Tibial artery (tissue), 4 donors: ENCODE data around the gene LHX3.

ENCODE experiments used
- DNase-seq, 2 donors: peaks; one replicate each; pipeline ENCODE4 v3.0.0-alpha.2; 2019
- H3K27ac ChIP-seq, 2 donors: fragments of 200-600 bp; sonication (generic) in 1 of 2; 1 replicate in 1 of 2; 2 replicates in 1 of 2; pipeline ENCODE4 v1.5.1; 2018 to 2019; ENCODE audit warnings: mild to moderate bottlenecking in 1 of 2
- H3K27me3 ChIP-seq, 2 donors: fragments of 200-600 bp; sonication (generic) in 1 of 2; one replicate each; pipeline versions ENCODE4 v1.5.1 to v1.6.0; 2016 to 2019
- H3K36me3 ChIP-seq, 3 donors: fragments of 200-600 bp; sonication (generic) in 2 of 3; one replicate each; pipeline ENCODE4 v1.5.1; 2016 to 2019; ENCODE audit warnings: mild to moderate bottlenecking in 2 of 3
- H3K4me1 ChIP-seq, 4 donors: fragments of 200-600 bp; sonication (generic) in 2 of 4; 1 replicate in 3 of 4; 2 replicates in 1 of 4; pipeline ENCODE4 v1.5.1; 2016 to 2019
- H3K4me3 ChIP-seq, 2 donors: fragments of 200-600 bp; sonication (generic) in 1 of 2; 1 replicate in 1 of 2; 2 replicates in 1 of 2; pipeline ENCODE4 v1.5.1; 2018 to 2019; ENCODE audit warnings: mild to moderate bottlenecking in 2 of 2
- H3K9me3 ChIP-seq, 3 donors: fragments of 200-600 bp; sonication (generic) in 1 of 3; one replicate each; pipeline ENCODE4 v1.5.1; 2016 to 2019
- CTCF ChIP-seq, 2 experiments: fragments of 200-600 bp in 1 of 2; fragments of 450-650 bp in 1 of 2; IDR thresholded peaks; one replicate each; pipeline ENCODE4 v1.5.1; 2017 to 2019; ENCODE audit warnings: antibody characterized with exemption in 2 of 2, mild to moderate bottlenecking in 1 of 2, moderate library complexity in 1 of 2
- intact Hi-C: fragments of 100-400 bp; cut with DNase I; formaldehyde crosslinking; loops from one replicate; pipeline ENCODE4 v1.15.0; 2023; ENCODE audit warnings: low total_unique reads

Gene LHX3

GRCh38 chr9:136243631-136244030, 38.7 kb upstream of the LHX3 start:
- Histone ChIP-seq H3K9me3 (no peaks in the 10 kb centered on the region), H3K4me3 (no peak overlapping the region), H3K4me1 (peaks cover 0 to 14% (median 9%) of the 10 kb centered on the region in 4 donors), H3K27ac (no peak overlapping the region), H3K36me3 (no peaks in the 10 kb centered on the region), H3K27me3 (no peaks in the 10 kb centered on the region)
- TF ChIP-seq CTCF (IDR thresholded peaks at IDR 0.05) = no peak
- DNase-seq = no peak
- intact Hi-C loops = loop anchor here (10.0 kb wide), 1 partner anchor 279 kb away; the partner anchor contains the start of gene UBAC1

- peaks cover 0 to 14% (median 9%) of the 10 kb centered on the region in 4 donors for H3K4me1 ChIP-seq
- intact Hi-C loops = loop anchor here (10.0 kb wide), 1 partner anchor 278 kb away; the partner anchor contains the start of gene UBAC1
- TF ChIP-seq CTCF (IDR thresholded peaks at IDR 0.05) = no peak
- H3K9me3 ChIP-seq = no peaks in the 10 kb centered on the region
- no peaks in the 10 kb centered on the region for H3K36me3 ChIP-seq
- no peak for DNase-seq
- H3K27ac ChIP-seq = no peak overlapping the region
- H3K4me3 ChIP-seq = no peak overlapping the region
- H3K27me3 ChIP-seq = no peaks in the 10 kb centered on the region
These were observed 38.1 kb upstream of the LHX3 start for GRCh38 chr9:136242918-136243525.

GRCh38 chr9:136242248-136242647, 37.3 kb upstream of the LHX3 start:
- TF ChIP-seq CTCF (IDR thresholded peaks at IDR 0.05) = no peak
- intact Hi-C loops = loop anchor here (10.0 kb wide), 1 partner anchor 277 kb away; the partner anchor contains the start of gene UBAC1
- H3K9me3 ChIP-seq = no peaks in the 10 kb centered on the region
- no peak overlapping the region for H3K4me3 ChIP-seq
- DNase-seq = no peak
- H3K4me1 ChIP-seq = peaks cover 0 to 14% (median 9%) of the 10 kb centered on the region in 4 donors
- no peak overlapping the region for H3K27ac ChIP-seq
- no peaks in the 10 kb centered on the region for H3K27me3 ChIP-seq
- H3K36me3 ChIP-seq = peaks cover 0 to 1% (median under 1%) of the 10 kb centered on the region in 3 donors

GRCh38 chr9:136241542-136241941, 36.6 kb upstream of the LHX3 start:
- Histone ChIP-seq H3K27ac (no peak overlapping the region), H3K9me3 (no peaks in the 10 kb centered on the region), H3K36me3 (peaks cover 6 to 9% (median 7%) of the 10 kb centered on the region in 3 donors), H3K4me3 (no peak overlapping the region), H3K4me1 (peaks cover 0 to 14% (median 9%) of the 10 kb centered on the region in 4 donors), H3K27me3 (no peaks in the 10 kb centered on the region)
- intact Hi-C loops = loop anchor here (10.0 kb wide), 1 partner anchor 277 kb away; the partner anchor contains the start of gene UBAC1
- no peak for DNase-seq
- TF ChIP-seq CTCF (IDR thresholded peaks at IDR 0.05) = no peak

- Histone ChIP-seq H3K4me1 (peaks cover 0 to 14% (median 9%) of the 10 kb centered on the region in 4 donors), H3K27ac (no peak overlapping the region), H3K9me3 (no peaks in the 10 kb centered on the region), H3K27me3 (no peaks in the 10 kb centered on the region), H3K36me3 (peaks cover 6 to 14% (median 13%) of the 10 kb centered on the region in 3 donors), H3K4me3 (no peak overlapping the region)
- no peak for DNase-seq
- TF ChIP-seq CTCF (IDR thresholded peaks at IDR 0.05) = no peak
- intact Hi-C loops = loop anchor here (10.0 kb wide), 1 partner anchor 276 kb away; the partner anchor contains the start of gene UBAC1
These were observed 36.0 kb upstream of the LHX3 start for GRCh38 chr9:136240941-136241340.
